HEK293 (cell line): ENCODE results near the gene AATF.

Experiments
- FEZF1 ChIP-seq: fragments of 450-650 bp; formaldehyde crosslinking; IDR thresholded peaks from 2 replicates; pipeline ENCODE4 v1.5.1; 2016; ENCODE audit warnings: missing biosample characterization, missing genetic modification characterization
- GLI4 ChIP-seq: fragments of 450-650 bp; formaldehyde crosslinking; IDR thresholded peaks from 2 replicates; pipeline ENCODE4 v1.5.1; 2016; ENCODE audit warnings: missing biosample characterization, missing genetic modification characterization
- GLIS2 ChIP-seq: fragments of 450-650 bp; formaldehyde crosslinking; IDR thresholded peaks from 2 replicates; pipeline ENCODE4 v1.5.1; 2016; ENCODE audit warnings: missing biosample characterization, missing genetic modification characterization
- KLF1 ChIP-seq: fragments of 450-650 bp; formaldehyde crosslinking; IDR thresholded peaks from 2 replicates; pipeline ENCODE4 v1.5.1; 2016; ENCODE audit warnings: missing biosample characterization, missing genetic modification characterization
- REPIN1 ChIP-seq: fragments of 450-650 bp; formaldehyde crosslinking; IDR thresholded peaks from 2 replicates; pipeline ENCODE4 v1.5.1; 2017; ENCODE audit warnings: missing biosample characterization, missing genetic modification characterization, low read depth
- TRIM28 ChIP-seq: IDR thresholded peaks from 2 replicates; pipeline ENCODE4 v1.6.1; 2011; ENCODE audit warnings: low read length, control low read depth, borderline replicate concordance
- ZEB2 ChIP-seq: fragments of 450-650 bp; formaldehyde crosslinking; IDR thresholded peaks from 2 replicates; pipeline ENCODE4 v1.5.1; 2016; ENCODE audit warnings: missing biosample characterization, missing genetic modification characterization
- ZNF112 ChIP-seq: fragments of 450-650 bp; formaldehyde crosslinking; IDR thresholded peaks from 2 replicates; pipeline ENCODE4 v1.5.0; 2017; ENCODE audit warnings: missing biosample characterization, missing genetic modification characterization
- ZNF16 ChIP-seq: fragments of 450-650 bp; formaldehyde crosslinking; IDR thresholded peaks from 2 replicates; pipeline ENCODE4 v1.5.1; 2016; ENCODE audit warnings: low read depth, missing biosample characterization, missing genetic modification characterization
- ZNF221 ChIP-seq: fragments of 450-650 bp; formaldehyde crosslinking; IDR thresholded peaks from 2 replicates; pipeline ENCODE4 v1.5.1; 2017; ENCODE audit warnings: missing biosample characterization, missing genetic modification characterization, borderline replicate concordance
- ZNF239 ChIP-seq: fragments of 450-650 bp; formaldehyde crosslinking; IDR thresholded peaks from 2 replicates; pipeline ENCODE4 v1.5.1; 2016; ENCODE audit warnings: missing biosample characterization, missing genetic modification characterization
- ZNF548 ChIP-seq: fragments of 450-650 bp; formaldehyde crosslinking; IDR thresholded peaks from 2 replicates; pipeline ENCODE4 v1.5.1; 2016; ENCODE audit warnings: missing biosample characterization, missing genetic modification characterization
- ZNF549 ChIP-seq: fragments of 450-650 bp; IDR thresholded peaks from 2 replicates; pipeline ENCODE4 v1.5.1; 2018; ENCODE audit warnings: missing biosample characterization, missing genetic modification characterization, mild to moderate bottlenecking, inconsistent platforms, moderate library complexity
- ZNF585B ChIP-seq: fragments of 450-650 bp; formaldehyde crosslinking; IDR thresholded peaks from 2 replicates; pipeline ENCODE4 v1.5.1; 2016; ENCODE audit warnings: missing biosample characterization, missing genetic modification characterization
- ZNF660 ChIP-seq: fragments of 450-650 bp; IDR thresholded peaks from 2 replicates; pipeline ENCODE4 v1.5.1; 2018; ENCODE audit warnings: missing biosample characterization, mild to moderate bottlenecking, missing genetic modification characterization
- ZNF768 ChIP-seq: fragments of 450-650 bp; formaldehyde crosslinking; IDR thresholded peaks from 2 replicates; pipeline ENCODE4 v1.5.1; 2018; ENCODE audit warnings: missing biosample characterization, mild to moderate bottlenecking, missing genetic modification characterization
- TF ChIP-seq, protein P1 (sequence below): fragments of 450-650 bp; formaldehyde crosslinking; IDR thresholded peaks from 2 replicates; pipeline ENCODE4 v1.5.1; 2016; ENCODE audit warnings: missing biosample characterization, missing genetic modification characterization
- TF ChIP-seq, protein P2 (sequence below): fragments of 450-650 bp; formaldehyde crosslinking; conservative IDR thresholded peaks from 2 replicates; pipeline ENCODE4 v1.5.1; 2016; ENCODE audit warnings: low read depth, missing biosample characterization, missing genetic modification characterization
- TF ChIP-seq, protein P3 (sequence below): fragments of 450-650 bp; formaldehyde crosslinking; IDR thresholded peaks from 2 replicates; pipeline ENCODE4 v1.5.1; 2017; ENCODE audit warnings: missing biosample characterization, missing genetic modification characterization
- TF ChIP-seq, protein P4 (sequence below): fragments of 450-650 bp; formaldehyde crosslinking; IDR thresholded peaks from 2 replicates; pipeline ENCODE4 v1.5.1; 2017; ENCODE audit warnings: missing biosample characterization, missing genetic modification characterization
- TF ChIP-seq, protein P5 (sequence below): fragments of 450-650 bp; formaldehyde crosslinking; IDR thresholded peaks from 2 replicates; pipeline ENCODE4 v1.5.1; 2016; ENCODE audit warnings: missing biosample characterization, missing genetic modification characterization
- TF ChIP-seq, protein P6 (sequence below): sonication (generic); formaldehyde crosslinking; IDR thresholded peaks from 2 replicates; pipeline ENCODE4 v1.8.1; 2022; ENCODE audit warnings: mild to moderate bottlenecking, moderate library complexity, missing genetic modification reagents
- TF ChIP-seq, protein P7 (sequence below): fragments of 450-650 bp; formaldehyde crosslinking; IDR thresholded peaks from 2 replicates; pipeline ENCODE4 v1.5.1; 2016; ENCODE audit warnings: missing biosample characterization, missing genetic modification characterization
- TF ChIP-seq, protein P8 (sequence below): fragments of 450-650 bp; formaldehyde crosslinking; conservative IDR thresholded peaks from 2 replicates; pipeline ENCODE4 v1.5.1; 2016; ENCODE audit warnings: low read depth, missing biosample characterization, missing genetic modification characterization

The AATF gene

DNA sequence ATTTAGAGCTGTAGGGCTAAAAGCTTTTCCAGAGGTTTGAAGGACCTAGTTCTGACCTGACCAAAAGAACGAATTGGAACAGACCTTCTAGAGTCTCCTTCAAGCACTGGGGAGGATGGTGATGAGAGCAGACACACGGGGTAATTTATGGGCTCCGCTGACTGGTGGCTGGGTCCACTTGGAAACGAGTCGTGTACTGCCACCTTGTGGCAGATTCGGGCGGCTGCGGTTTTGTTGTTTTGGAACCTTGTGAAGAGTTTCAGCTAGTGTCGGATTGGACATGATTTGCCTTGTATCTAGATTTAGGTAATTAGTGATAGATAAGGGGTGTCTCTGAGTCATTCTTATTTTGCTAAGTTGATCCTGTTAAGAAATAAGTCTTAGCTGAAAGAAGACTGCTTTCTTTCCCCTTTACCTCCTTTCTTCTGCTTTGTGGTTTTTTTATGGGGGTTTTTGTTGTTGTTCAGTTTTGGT lies 98.9 kb downstream of the AATF start (continued):
- TF ChIP-seq, protein P1, sequence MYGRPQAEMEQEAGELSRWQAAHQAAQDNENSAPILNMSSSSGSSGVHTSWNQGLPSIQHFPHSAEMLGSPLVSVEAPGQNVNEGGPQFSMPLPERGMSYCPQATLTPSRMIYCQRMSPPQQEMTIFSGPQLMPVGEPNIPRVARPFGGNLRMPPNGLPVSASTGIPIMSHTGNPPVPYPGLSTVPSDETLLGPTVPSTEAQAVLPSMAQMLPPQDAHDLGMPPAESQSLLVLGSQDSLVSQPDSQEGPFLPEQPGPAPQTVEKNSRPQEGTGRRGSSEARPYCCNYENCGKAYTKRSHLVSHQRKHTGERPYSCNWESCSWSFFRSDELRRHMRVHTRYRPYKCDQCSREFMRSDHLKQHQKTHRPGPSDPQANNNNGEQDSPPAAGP: peak; percentile 46; the same call in 1 of the 2 replicates
- TF ChIP-seq ZNF585B (tag by site-specific recombination): no peak
- TF ChIP-seq ZNF548 (tag by site-specific recombination): no peak
- no peak; the same call in 1 of the 2 replicates for TF ChIP-seq ZEB2
- TF ChIP-seq ZNF660: peak; percentile 63
- TF ChIP-seq, protein P2, sequence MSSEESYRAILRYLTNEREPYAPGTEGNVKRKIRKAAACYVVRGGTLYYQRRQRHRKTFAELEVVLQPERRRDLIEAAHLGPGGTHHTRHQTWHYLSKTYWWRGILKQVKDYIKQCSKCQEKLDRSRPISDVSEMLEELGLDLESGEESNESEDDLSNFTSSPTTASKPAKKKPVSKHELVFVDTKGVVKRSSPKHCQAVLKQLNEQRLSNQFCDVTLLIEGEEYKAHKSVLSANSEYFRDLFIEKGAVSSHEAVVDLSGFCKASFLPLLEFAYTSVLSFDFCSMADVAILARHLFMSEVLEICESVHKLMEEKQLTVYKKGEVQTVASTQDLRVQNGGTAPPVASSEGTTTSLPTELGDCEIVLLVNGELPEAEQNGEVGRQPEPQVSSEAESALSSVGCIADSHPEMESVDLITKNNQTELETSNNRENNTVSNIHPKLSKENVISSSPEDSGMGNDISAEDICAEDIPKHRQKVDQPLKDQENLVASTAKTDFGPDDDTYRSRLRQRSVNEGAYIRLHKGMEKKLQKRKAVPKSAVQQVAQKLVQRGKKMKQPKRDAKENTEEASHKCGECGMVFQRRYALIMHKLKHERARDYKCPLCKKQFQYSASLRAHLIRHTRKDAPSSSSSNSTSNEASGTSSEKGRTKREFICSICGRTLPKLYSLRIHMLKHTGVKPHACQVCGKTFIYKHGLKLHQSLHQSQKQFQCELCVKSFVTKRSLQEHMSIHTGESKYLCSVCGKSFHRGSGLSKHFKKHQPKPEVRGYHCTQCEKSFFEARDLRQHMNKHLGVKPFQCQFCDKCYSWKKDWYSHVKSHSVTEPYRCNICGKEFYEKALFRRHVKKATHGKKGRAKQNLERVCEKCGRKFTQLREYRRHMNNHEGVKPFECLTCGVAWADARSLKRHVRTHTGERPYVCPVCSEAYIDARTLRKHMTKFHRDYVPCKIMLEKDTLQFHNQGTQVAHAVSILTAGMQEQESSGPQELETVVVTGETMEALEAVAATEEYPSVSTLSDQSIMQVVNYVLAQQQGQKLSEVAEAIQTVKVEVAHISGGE: no peak
- TF ChIP-seq, protein P3, sequence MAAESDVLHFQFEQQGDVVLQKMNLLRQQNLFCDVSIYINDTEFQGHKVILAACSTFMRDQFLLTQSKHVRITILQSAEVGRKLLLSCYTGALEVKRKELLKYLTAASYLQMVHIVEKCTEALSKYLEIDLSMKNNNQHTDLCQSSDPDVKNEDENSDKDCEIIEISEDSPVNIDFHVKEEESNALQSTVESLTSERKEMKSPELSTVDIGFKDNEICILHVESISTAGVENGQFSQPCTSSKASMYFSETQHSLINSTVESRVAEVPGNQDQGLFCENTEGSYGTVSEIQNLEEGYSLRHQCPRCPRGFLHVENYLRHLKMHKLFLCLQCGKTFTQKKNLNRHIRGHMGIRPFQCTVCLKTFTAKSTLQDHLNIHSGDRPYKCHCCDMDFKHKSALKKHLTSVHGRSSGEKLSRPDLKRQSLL (tag by site-specific recombination): no peak
- TF ChIP-seq FEZF1 (tag by site-specific recombination): no peak
- TF ChIP-seq, protein P4, sequence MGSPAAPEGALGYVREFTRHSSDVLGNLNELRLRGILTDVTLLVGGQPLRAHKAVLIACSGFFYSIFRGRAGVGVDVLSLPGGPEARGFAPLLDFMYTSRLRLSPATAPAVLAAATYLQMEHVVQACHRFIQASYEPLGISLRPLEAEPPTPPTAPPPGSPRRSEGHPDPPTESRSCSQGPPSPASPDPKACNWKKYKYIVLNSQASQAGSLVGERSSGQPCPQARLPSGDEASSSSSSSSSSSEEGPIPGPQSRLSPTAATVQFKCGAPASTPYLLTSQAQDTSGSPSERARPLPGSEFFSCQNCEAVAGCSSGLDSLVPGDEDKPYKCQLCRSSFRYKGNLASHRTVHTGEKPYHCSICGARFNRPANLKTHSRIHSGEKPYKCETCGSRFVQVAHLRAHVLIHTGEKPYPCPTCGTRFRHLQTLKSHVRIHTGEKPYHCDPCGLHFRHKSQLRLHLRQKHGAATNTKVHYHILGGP (tag by site-specific recombination): no peak
- TF ChIP-seq, protein P5, sequence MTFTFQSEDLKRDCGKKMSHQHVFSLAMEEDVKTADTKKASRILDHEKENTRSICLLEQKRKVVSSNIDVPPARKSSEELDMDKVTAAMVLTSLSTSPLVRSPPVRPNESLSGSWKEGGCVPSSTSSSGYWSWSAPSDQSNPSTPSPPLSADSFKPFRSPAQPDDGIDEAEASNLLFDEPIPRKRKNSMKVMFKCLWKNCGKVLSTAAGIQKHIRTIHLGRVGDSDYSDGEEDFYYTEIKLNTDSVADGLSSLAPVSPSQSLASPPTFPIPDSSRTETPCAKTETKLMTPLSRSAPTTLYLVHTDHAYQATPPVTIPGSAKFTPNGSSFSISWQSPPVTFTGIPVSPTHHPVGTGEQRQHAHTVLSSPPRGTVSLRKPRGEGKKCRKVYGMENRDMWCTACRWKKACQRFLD (tag by site-specific recombination): no peak
- TF ChIP-seq, protein P6, sequence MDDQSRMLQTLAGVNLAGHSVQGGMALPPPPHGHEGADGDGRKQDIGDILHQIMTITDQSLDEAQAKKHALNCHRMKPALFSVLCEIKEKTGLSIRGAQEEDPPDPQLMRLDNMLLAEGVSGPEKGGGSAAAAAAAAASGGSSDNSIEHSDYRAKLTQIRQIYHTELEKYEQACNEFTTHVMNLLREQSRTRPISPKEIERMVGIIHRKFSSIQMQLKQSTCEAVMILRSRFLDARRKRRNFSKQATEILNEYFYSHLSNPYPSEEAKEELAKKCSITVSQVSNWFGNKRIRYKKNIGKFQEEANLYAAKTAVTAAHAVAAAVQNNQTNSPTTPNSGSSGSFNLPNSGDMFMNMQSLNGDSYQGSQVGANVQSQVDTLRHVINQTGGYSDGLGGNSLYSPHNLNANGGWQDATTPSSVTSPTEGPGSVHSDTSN (CRISPR knock-in tag): no peak
- TF ChIP-seq REPIN1: no peak
- no peak for TF ChIP-seq ZNF239 (tag by site-specific recombination)
- no peak for TF ChIP-seq GLIS2 (tag by site-specific recombination)
- no peak for TF ChIP-seq GLI4 (tag by site-specific recombination)
- TF ChIP-seq ZNF768: no peak
- no peak for TF ChIP-seq ZNF112
- TF ChIP-seq ZNF221 (tag by site-specific recombination): no peak
- TF ChIP-seq TRIM28: no peak
- TF ChIP-seq, protein P7, sequence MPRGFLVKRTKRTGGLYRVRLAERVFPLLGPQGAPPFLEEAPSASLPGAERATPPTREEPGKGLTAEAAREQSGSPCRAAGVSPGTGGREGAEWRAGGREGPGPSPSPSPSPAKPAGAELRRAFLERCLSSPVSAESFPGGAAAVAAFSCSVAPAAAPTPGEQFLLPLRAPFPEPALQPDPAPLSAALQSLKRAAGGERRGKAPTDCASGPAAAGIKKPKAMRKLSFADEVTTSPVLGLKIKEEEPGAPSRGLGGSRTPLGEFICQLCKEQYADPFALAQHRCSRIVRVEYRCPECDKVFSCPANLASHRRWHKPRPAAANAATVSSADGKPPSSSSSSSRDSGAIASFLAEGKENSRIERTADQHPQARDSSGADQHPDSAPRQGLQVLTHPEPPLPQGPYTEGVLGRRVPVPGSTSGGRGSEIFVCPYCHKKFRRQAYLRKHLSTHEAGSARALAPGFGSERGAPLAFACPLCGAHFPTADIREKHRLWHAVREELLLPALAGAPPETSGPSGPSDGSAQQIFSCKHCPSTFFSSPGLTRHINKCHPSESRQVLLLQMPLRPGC (tag by site-specific recombination): no peak
- TF ChIP-seq ZNF16: no peak
- no peak for TF ChIP-seq KLF1 (tag by site-specific recombination)
- TF ChIP-seq, protein P8, sequence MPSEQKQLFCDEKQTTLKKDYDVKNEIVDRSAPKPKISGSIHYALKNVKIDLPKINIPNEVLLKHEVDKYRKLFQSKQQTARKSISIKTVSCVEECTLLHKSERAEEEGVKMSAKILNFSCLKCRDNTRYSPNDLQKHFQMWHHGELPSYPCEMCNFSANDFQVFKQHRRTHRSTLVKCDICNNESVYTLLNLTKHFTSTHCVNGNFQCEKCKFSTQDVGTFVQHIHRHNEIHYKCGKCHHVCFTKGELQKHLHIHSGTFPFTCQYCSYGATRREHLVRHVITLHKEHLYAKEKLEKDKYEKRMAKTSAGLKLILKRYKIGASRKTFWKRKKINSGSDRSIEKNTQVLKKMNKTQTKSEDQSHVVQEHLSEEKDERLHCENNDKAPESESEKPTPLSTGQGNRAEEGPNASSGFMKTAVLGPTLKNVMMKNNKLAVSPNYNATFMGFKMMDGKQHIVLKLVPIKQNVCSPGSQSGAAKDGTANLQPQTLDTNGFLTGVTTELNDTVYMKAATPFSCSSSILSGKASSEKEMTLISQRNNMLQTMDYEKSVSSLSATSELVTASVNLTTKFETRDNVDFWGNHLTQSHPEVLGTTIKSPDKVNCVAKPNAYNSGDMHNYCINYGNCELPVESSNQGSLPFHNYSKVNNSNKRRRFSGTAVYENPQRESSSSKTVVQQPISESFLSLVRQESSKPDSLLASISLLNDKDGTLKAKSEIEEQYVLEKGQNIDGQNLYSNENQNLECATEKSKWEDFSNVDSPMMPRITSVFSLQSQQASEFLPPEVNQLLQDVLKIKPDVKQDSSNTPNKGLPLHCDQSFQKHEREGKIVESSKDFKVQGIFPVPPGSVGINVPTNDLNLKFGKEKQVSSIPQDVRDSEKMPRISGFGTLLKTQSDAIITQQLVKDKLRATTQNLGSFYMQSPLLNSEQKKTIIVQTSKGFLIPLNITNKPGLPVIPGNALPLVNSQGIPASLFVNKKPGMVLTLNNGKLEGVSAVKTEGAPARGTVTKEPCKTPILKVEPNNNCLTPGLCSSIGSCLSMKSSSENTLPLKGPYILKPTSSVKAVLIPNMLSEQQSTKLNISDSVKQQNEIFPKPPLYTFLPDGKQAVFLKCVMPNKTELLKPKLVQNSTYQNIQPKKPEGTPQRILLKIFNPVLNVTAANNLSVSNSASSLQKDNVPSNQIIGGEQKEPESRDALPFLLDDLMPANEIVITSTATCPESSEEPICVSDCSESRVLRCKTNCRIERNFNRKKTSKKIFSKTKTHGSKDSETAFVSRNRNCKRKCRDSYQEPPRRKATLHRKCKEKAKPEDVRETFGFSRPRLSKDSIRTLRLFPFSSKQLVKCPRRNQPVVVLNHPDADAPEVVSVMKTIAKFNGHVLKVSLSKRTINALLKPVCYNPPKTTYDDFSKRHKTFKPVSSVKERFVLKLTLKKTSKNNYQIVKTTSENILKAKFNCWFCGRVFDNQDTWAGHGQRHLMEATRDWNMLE (tag by site-specific recombination): no peak
- no peak for TF ChIP-seq ZNF549 (tag by site-specific recombination)
